Dedifferentiated amniotic fluid mesenchymal stem cell (primary cell): ENCODE results near the gene CSMD2.
"Not testable (repeated sequence)": the region's sequence is repeated elsewhere in the genome, so short reads cannot be mapped to it uniquely, and the experiment has no call there.

Experiments used
- DNase-seq: peaks from one replicate; pipeline ENCODE4 v3.0.0-alpha.2; 2016; ENCODE audit errors: extremely low spot score

CSMD2 gene

GRCh38 chr1:34053660-34054059 lies 111.4 kb downstream of the CSMD2 start:
- DNase-seq: no peak

- DNase-seq: no peak
Measured at GRCh38 chr1:34052565-34052964, 112.5 kb downstream of the CSMD2 start.

GRCh38 chr1:34050709-34051485 lies 114.1 kb downstream of the CSMD2 start:
- no peak for DNase-seq

GRCh38 chr1:34049994-34050393 lies 115.0 kb downstream of the CSMD2 start:
- no peak for DNase-seq

GRCh38 chr1:34049477-34049876 lies 115.6 kb downstream of the CSMD2 start:
- no peak for DNase-seq

GRCh38 chr1:34037856-34038255 lies 127.2 kb downstream of the CSMD2 start:
- no peak for DNase-seq

- DNase-seq: no peak
Measured at GRCh38 chr1:34037109-34037508, 127.9 kb downstream of the CSMD2 start.

GRCh38 chr1:34034036-34034435 lies 131.0 kb downstream of the CSMD2 start:
- DNase-seq: no peak

- no peak for DNase-seq
Measured at GRCh38 chr1:34029954-34030353, 135.1 kb downstream of the CSMD2 start.

GRCh38 chr1:34029515-34029914 lies 135.5 kb downstream of the CSMD2 start:
- DNase-seq: no peak

- DNase-seq: no peak
Measured at GRCh38 chr1:34028381-34029055, 136.5 kb downstream of the CSMD2 start.

GRCh38 chr1:34025675-34026074 lies 139.4 kb downstream of the CSMD2 start:
- no peak for DNase-seq

GRCh38 chr1:34024485-34024884 lies 140.5 kb downstream of the CSMD2 start:
- no peak for DNase-seq

- DNase-seq: no peak
Measured at GRCh38 chr1:34019741-34020552, 145.1 kb downstream of the CSMD2 start.

GRCh38 chr1:34018285-34018684 lies 146.7 kb downstream of the CSMD2 start:
- no peak for DNase-seq

- not testable (repeated sequence) for DNase-seq
Measured at GRCh38 chr1:34016281-34016680, 148.7 kb downstream of the CSMD2 start.

GRCh38 chr1:34013958-34014737 lies 150.9 kb downstream of the CSMD2 start:
- DNase-seq: no peak

- DNase-seq: no peak
Measured at GRCh38 chr1:34013136-34013535, 151.9 kb downstream of the CSMD2 start.

- DNase-seq: no peak
Measured at GRCh38 chr1:34009340-34009985, 155.6 kb downstream of the CSMD2 start.

GRCh38 chr1:34007760-34008159 lies 157.3 kb downstream of the CSMD2 start:
- no peak for DNase-seq

GRCh38 chr1:34005309-34005708 lies 159.7 kb downstream of the CSMD2 start:
- no peak for DNase-seq
